BJ (cell line): ENCODE data around the gene PDE5A. TPM values are rescaled to one million over a fixed set of nuclear protein-coding genes. Genes with fewer than 3 reads are reported as not detected.
A peak's percentile ranks its signal among the peaks of the same experiment; 100 is the strongest.

ENCODE experiments used
- CTCF ChIA-PET: fragments of 350-600 bp; formaldehyde crosslinking; extraction: SDS; loops from one replicate; lab custom pipeline; 2021; ENCODE audit warnings: antibody characterized with exemption, inconsistent platforms; lab: Yijun Ruan, JAX
- POLR2A ChIA-PET: fragments of 300-600 bp; sonication (Branson Sonifier 250); formaldehyde crosslinking; extraction: SDS; loops from one replicate; lab custom pipeline; 2021; ENCODE audit warnings: antibody characterized with exemption; lab: Charles Lee
- DNase-seq: peaks from one replicate; pipeline ENCODE4 v3.0.0-alpha.2; 2011; ENCODE audit warnings: low read depth
- H3K27me3 ChIP-seq: 2 replicates; pipeline ENCODE4 v1.6.0; 2011; ENCODE audit warnings: low read length; ENCODE audit not compliant: control insufficient read depth, insufficient read depth
- H3K36me3 ChIP-seq: 2 replicates; pipeline ENCODE4 v1.5.1; 2011; ENCODE audit warnings: low read length; ENCODE audit not compliant: control insufficient read depth, insufficient read depth
- H3K4me3 ChIP-seq: 2 replicates; pipeline ENCODE4 v1.5.1; 2011; ENCODE audit warnings: low read depth, mild to moderate bottlenecking, control low read depth, low read length
- polyA plus RNA-seq: library from polyadenylated mRNA; depleted of rRNA; stranded (reverse); fragments of >200 nt; gene quantifications from 2 replicates; pipeline ENCODE4 v1.2.3, GENCODE V29; 2011
- TF ChIP-seq, protein P1 (sequence below): IDR thresholded peaks from 2 replicates; pipeline ENCODE4 v1.5.1; 2011; ENCODE audit warnings: low read depth, mild to moderate bottlenecking, control low read depth, inconsistent platforms, low read length, moderate library complexity; ENCODE audit not compliant: insufficient read depth

PDE5A gene
- polyA plus RNA-seq, 1 experiment, result 69.0 TPM

DNA sequence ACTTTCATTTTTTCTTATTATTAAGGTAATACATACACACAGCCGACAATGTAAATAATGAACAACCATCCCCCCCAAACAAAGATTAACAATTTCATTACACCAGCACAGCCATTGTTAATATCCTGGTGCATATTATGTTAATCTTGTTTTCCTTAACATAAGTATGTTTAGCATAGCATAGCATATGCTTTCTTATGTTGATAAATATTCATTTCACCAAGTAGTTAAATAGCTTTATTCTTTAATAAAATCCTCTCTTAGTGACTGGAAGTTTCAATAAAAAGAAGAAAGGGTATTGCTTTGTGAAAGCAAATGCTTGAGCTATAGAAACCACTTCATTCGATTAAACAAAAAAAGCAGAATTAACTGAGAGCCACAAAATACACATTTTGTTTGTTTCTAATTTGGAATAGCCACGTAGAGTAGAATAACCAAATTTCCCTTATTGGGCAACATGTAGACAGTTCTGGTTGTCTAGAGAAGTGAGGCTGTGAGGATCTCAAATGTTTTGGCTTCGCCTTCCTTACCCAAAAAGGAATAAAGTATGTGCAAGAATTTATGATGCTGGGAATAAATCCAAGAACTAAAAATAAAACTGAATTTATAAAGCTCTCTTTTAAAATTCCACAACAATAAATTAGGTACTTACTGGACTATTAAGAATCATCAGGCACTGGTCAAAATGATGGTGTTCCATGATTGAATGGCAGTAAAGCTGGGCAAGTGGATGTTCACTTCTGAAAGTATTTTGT is 118.0 kb downstream of the PDE5A start:
- POLR2A ChIA-PET, result interaction anchor here (0.6 to 0.9 kb wide), 2 partner anchors 15 to 34 kb away, joined by 3 to 5 read pairs; no protein-coding TSS in a partner anchor
- H3K36me3 ChIP-seq, result peaks cover 9% of the 10 kb centered on the region
- peak; percentile 56 for DNase-seq
- TF ChIP-seq, protein P1, sequence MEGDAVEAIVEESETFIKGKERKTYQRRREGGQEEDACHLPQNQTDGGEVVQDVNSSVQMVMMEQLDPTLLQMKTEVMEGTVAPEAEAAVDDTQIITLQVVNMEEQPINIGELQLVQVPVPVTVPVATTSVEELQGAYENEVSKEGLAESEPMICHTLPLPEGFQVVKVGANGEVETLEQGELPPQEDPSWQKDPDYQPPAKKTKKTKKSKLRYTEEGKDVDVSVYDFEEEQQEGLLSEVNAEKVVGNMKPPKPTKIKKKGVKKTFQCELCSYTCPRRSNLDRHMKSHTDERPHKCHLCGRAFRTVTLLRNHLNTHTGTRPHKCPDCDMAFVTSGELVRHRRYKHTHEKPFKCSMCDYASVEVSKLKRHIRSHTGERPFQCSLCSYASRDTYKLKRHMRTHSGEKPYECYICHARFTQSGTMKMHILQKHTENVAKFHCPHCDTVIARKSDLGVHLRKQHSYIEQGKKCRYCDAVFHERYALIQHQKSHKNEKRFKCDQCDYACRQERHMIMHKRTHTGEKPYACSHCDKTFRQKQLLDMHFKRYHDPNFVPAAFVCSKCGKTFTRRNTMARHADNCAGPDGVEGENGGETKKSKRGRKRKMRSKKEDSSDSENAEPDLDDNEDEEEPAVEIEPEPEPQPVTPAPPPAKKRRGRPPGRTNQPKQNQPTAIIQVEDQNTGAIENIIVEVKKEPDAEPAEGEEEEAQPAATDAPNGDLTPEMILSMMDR, result no peak
- CTCF ChIA-PET, result interaction anchor here (0.8 kb wide), 1 partner anchor 16 kb away, joined by 5 read pairs; no protein-coding TSS in a partner anchor
- no peaks in the 10 kb centered on the region for H3K27me3 ChIP-seq
- H3K4me3 ChIP-seq, result no peak overlapping the region

- H3K36me3 ChIP-seq, result peaks cover 11% of the 10 kb centered on the region
Observed at GRCh38 chr4:119508281-119508680, 120.3 kb downstream of the PDE5A start.

GRCh38 chr4:119506806-119507205 is 121.8 kb downstream of the PDE5A start:
- peaks cover 12% of the 10 kb centered on the region for H3K36me3 ChIP-seq
- ChIA-PET POLR2A (no interaction called here), CTCF (no interaction called here)
- no peak overlapping the region for H3K4me3 ChIP-seq
- H3K27me3 ChIP-seq, result no peaks in the 10 kb centered on the region
- no peak for DNase-seq
- TF ChIP-seq, protein P1, result no peak

More at GRCh38 chr4:119508281-119508680, 120.3 kb downstream of the PDE5A start:
- ChIA-PET CTCF (no interaction called here), POLR2A (no interaction called here)
- H3K27me3 ChIP-seq, result no peaks in the 10 kb centered on the region
- TF ChIP-seq, protein P1, result no peak
- no peak for DNase-seq
- H3K4me3 ChIP-seq, result no peak overlapping the region

GRCh38 chr4:119504616-119505015 is 124.0 kb downstream of the PDE5A start:
- H3K27me3 ChIP-seq, result no peaks in the 10 kb centered on the region
- H3K36me3 ChIP-seq, result peaks cover 13% of the 10 kb centered on the region
- DNase-seq, result no peak
- TF ChIP-seq, protein P1, result no peak
- POLR2A ChIA-PET, result no interaction called here
- H3K4me3 ChIP-seq, result no peak overlapping the region
- CTCF ChIA-PET, result interaction anchor here (1.7 kb wide), 1 partner anchor 15 kb away, joined by 3 read pairs; no protein-coding TSS in a partner anchor

DNA sequence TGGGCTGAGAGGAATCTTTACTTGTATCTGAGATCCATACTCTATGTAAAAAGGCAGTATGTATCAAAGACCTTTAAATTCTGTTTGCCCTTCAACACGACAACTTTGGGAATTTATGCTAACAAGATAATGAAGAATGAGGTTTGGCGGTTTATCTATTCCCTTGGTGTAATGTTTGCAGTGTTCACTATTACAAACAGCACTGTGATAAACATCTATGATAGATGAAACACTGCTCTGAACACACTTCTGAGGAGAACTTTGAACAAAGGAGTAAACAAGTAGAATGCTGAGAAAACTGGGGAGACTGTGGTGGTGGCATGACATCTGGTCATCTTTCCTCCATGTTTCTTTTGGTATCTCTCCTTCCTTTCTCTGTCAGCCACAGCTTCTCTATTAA is 126.9 kb downstream of the PDE5A start:
- H3K27me3 ChIP-seq, result no peaks in the 10 kb centered on the region

More for the DNA sequence above, 126.9 kb downstream of the PDE5A start:
- DNase-seq, result no peak
- TF ChIP-seq, protein P1, result no peak
- CTCF ChIA-PET, result no interaction called here
- no peak overlapping the region for H3K4me3 ChIP-seq
- POLR2A ChIA-PET, result no interaction called here
- H3K36me3 ChIP-seq, result peaks cover 15% of the 10 kb centered on the region
